ENCODE results near the gene EYA3.

Gene EYA3

DNA sequence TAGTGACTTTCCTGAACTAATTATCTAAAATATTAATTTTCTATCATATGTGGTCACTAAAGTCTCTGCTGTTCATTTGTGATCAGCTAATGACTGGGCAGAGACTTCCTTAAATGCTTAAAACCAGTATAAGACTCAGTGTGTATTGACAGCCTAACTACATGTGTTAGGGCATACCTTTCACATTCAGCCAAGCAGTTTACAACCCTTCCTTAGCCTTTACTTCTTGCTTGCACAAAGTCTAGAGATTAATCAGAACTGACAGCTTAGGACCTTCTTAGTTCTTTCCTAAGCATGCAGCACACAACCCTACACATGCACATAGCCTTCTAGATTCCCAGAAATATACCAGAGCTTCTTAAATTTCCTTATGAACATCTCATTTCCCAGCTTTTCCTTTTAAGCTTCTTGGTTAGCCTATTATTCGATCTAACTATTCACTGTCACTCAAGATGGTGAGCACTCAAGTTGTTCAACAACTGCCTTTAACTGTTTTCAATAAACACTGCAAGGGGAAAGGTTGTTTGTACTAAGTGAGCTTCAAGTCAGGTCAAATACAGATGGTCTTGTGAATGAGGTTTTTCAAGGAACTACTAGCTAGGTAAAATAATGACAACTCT is 13.4 kb downstream of the EYA3 start:
- DNase-seq: no peak
- intact Hi-C loops (cut with DNase I): no loop called here

GRCh38 chr1:28073867-28074266 is 14.5 kb downstream of the EYA3 start:
- no peak for DNase-seq
- intact Hi-C loops (cut with DNase I): no loop called here

GRCh38 chr1:28071813-28072212 is 16.6 kb downstream of the EYA3 start:
- no peak for DNase-seq
- intact Hi-C loops (cut with DNase I): no loop called here

DNA sequence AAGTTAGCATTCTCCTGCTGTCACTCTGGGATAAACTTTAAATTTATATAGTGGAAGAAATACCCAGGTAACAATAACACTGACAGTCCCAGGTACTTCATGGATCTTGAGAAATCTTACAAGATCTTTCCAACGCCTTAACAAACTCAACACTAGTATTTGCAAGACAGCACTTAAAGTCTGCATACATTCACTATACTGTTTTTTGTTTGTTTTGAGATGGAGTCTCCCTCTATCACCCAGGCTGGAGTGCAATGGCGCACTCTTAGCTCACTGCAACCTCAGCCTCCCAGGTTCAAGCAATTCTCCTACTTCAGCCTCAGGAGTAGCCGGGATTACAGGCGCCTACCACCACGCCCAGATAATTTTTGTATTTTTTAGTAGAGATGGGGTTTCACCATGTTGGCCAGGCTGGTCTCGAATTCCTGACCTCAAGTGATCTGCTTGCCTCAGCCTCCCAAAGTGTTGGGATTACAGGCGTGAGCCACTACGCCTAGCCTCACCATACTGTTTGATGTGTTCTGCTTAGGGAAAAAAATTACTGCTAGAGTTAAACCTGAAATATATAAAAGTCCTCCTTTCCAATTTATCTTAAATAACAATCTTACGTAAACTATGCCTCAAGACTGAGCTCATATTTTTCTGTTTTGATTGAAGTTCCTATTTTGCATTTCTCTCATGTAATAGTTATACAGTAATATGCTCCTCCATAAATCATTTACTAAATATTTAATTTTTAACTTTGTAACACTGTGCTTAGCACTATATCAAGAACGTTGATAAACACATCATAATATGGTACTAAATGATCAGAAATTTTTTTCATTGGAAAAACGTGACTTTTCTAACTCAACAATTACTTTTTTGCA is 17.5 kb downstream of the EYA3 start:
- no peak for DNase-seq
- intact Hi-C loops (cut with DNase I): no loop called here

GRCh38 chr1:28067523-28068090 is 20.8 kb downstream of the EYA3 start:
- intact Hi-C loops (cut with DNase I): no loop called here

GRCh38 chr1:28066393-28067154 is 21.8 kb downstream of the EYA3 start:
- DNase-seq: no peak
- intact Hi-C loops (cut with DNase I): no loop called here

More at GRCh38 chr1:28067523-28068090, 20.8 kb downstream of the EYA3 start:
- no peak for DNase-seq

DNA sequence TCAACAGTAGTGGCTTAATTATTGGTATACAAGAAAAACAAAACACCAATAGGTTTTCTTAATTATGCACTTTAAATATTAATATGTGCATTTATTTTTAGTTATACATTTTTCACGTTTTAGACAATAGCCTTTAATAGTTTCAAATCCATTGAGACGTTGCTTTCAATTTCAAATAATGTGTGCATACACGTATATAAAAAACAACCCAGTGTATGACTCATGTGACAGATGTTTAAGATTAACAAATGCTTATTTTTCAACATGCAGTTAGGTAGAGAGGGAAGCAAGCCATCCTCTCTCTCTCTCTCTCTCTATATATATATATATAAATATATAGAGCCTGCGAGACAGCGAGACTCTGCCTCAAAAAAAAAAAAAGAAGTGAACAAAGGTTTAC is 24.3 kb downstream of the EYA3 start:
- no peak for DNase-seq
- intact Hi-C loops (cut with DNase I): no loop called here

GRCh38 chr1:28062806-28063205 is 25.6 kb downstream of the EYA3 start:
- DNase-seq: no peak

GRCh38 chr1:28058971-28059878 is 29.2 kb downstream of the EYA3 start:
- intact Hi-C loops (cut with DNase I): no loop called here

More at GRCh38 chr1:28062806-28063205, 25.6 kb downstream of the EYA3 start:
- intact Hi-C loops (cut with DNase I): no loop called here

GRCh38 chr1:28058168-28058567 is 30.2 kb downstream of the EYA3 start:
- intact Hi-C loops (cut with DNase I): no loop called here

More at GRCh38 chr1:28058971-28059878, 29.2 kb downstream of the EYA3 start:
- no peak for DNase-seq

DNA sequence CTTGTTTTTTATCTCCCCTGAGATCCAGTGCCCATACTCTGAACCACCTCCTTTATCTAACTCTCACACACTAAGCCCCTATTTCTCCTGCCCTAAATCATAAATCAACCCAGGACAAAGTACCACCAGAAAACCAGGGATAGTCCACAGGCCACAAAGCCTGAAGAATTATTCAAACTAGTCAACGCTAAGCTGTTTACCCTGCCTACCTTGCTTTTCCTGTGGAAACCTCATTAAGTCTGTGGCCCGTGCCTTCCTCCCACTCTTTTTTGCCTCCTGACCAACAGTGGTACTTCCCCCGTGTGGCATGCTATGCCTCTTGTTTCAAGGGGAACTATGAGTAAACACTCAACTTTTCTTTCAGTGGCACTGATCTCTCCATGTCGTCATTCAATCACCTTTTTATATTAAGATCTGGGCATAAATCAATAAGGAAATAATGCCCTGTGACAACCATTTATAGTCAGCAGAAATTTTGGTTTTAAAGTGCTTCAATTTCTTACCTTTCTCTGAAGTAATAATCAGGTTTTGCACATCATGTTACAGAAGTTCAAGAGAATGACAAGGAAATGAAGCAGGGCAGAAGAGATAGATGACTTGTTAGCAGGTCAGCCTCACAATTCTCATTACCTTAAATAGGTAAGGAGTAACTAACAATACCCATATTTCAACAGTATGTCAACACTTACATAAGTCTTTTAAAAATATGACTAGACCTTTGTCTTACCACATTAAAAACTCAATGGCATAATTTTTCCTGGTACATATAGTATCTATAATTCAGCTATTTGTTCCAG is 32.1 kb downstream of the EYA3 start:
- no peak for DNase-seq
- intact Hi-C loops (cut with DNase I): no loop called here

More at GRCh38 chr1:28058168-28058567, 30.2 kb downstream of the EYA3 start:
- no peak for DNase-seq

DNA sequence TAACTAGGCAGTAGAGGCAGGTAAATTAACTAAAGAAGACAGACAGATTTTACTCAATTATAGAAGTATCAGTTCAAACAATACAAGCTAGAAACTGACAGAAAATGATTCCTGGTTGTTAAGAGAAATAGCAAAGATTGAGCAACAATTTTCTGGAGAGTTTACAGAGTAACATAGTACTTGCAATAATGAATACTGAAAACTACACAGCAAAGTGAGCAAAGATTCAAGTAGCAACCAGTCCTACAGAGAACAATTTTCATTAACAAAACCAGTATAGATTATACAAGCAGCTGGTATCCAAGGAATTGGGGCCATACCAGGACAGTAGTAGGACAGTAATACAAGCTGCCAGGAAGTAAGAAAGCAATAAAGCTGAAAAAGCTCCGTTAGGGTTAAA is 37.6 kb downstream of the EYA3 start:
- DNase-seq: no peak
- intact Hi-C loops (cut with DNase I): no loop called here

DNA sequence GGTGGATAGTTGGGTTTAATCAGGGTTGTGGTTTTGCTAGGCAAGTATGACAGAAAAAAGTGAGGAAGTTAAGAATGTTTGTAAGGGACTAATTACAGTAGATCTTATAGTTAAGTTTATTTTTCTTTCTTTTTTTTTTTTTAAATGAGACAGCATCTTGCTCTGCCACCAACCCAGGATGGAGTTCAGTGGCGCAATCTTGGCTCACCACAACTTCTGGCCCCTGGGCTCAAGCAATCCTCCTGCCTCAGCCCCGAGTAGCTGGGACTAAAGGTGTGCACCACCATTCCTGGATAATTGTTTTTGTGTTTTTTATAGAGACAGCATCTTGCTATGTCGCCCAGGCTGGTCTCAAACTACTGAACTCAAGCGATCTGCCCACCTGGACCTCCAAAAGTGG is 41.7 kb downstream of the EYA3 start:
- intact Hi-C loops (cut with DNase I): no loop called here
- DNase-seq: no peak

- DNase-seq: no peak
- intact Hi-C loops (cut with DNase I): no loop called here
Observed at GRCh38 chr1:28045777-28046176, 42.6 kb downstream of the EYA3 start.

- intact Hi-C loops (cut with DNase I): no loop called here
Observed at GRCh38 chr1:28044399-28044798, 44.0 kb downstream of the EYA3 start.

GRCh38 chr1:28039341-28039740 is 49.1 kb downstream of the EYA3 start:
- no peak for DNase-seq
- intact Hi-C loops (cut with DNase I): no loop called here

More at GRCh38 chr1:28044399-28044798, 44.0 kb downstream of the EYA3 start:
- no peak for DNase-seq

DNA sequence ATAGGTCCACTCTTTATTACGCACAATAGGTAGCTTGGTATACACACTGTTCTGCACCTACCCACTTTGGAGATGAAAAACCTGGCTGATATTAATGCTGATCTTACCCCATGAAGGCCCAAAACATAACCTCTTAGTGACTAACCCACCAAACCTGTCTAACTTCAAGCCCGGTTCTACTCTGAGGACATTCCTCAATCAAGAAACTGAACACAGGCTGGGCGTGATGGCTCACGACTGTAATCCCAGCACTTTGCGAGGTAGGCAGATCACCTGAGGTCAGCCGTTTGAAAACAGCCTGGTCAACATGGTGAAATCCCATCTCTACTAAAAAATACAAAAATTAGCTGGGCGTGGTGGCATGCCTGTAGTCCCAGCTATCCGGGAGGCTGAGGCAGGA is 50.5 kb downstream of the EYA3 start:
- intact Hi-C loops (cut with DNase I): no loop called here

GRCh38 chr1:28037206-28037605 is 51.2 kb downstream of the EYA3 start:
- DNase-seq: no peak
- intact Hi-C loops (cut with DNase I): no loop called here

More for the DNA sequence above, 50.5 kb downstream of the EYA3 start:
- DNase-seq: no peak

- intact Hi-C loops (cut with DNase I): no loop called here
- peak in 1 of 10 donors; percentile 12 for DNase-seq
Observed at GRCh38 chr1:28036431-28036830, 52.0 kb downstream of the EYA3 start.

Measured in posterior cingulate gyrus (tissue), 11 donors.